Measurements from ENCODE around the gene LRCH1.

Gene LRCH1

DNA sequence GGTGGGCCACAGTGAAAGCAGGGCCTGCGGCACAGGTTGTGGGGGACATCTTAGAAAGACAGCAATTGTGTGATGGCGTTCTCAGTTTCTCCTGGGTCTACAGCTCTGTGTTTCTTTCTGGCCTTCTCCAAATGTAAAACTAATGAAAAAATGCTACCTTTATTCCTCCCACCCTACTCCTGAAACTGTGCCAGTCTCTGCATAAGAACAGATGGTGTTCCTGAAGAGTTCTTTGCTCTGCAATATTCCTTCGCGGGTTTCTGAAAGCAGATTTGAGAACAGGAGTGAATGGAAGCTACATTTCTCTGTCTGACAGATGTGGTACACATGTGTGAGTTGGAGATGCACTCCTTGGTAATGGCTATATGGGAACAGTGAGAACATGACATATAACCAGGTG lies 18.0 kb upstream of the LRCH1 start:
- ChIA-PET CTCF (no interaction called here), POLR2A (no interaction called here)
- Histone ChIP-seq H3K36me3 (ENCODE audit: control insufficient read depth in 4 of 4, insufficient read depth in 4 of 4, low read length in 3 of 4) (no peaks in the 10 kb centered on the region), H3K4me3 (ENCODE audit: control insufficient read depth in 1 of 7, extremely low read depth in 1 of 7, insufficient read depth in 4 of 7, low read depth in 2 of 7, low read length in 6 of 7) (no peak overlapping the region), H3K9me3 (ENCODE audit: control extremely low read depth in 1 of 5, control insufficient read depth in 4 of 5, insufficient read depth in 2 of 5, low read depth in 1 of 5, low read length in 4 of 5) (no peaks in the 10 kb centered on the region), H3K27ac (ENCODE audit: insufficient read depth in 1 of 2, low read depth in 1 of 2, low read length in 2 of 2, poor library complexity in 1 of 2, severe bottlenecking in 2 of 2) (no peak overlapping the region), H3K27me3 (replicated peaks in 2 of 5; ENCODE audit: control insufficient read depth in 4 of 5, insufficient read depth in 5 of 5, low read length in 4 of 5) (no peaks in the 10 kb centered on the region), H3K4me1 (ENCODE audit: control extremely low read depth in 1 of 4, control insufficient read depth in 4 of 4, insufficient read depth in 4 of 4, low read length in 3 of 4) (peaks cover 9 to 14% (median 10%) of the 10 kb centered on the region in 4 experiments)
- WGBS (ENCODE audit: insufficient coverage): 96% methylated on average over 4 of the region's 4 CpGs
- DNase-seq: no peak

DNA sequence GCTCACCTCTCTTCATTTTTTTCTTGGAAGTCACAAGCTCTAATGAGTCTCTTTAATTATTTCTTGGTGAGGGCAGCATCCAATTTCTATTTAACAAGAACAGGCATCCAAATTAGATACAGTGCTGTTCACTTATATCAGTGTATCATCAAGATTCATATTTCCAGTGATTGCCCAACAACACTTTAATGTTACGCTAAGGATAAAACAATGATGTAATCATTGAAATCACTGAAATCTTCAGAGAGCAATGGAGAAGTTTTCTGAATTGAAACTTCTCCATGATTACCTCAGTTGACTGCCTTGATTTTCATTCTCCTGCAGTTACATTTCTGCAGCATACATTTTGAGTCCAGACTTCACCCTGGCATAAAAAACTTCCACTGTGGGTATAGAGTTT lies 17.1 kb upstream of the LRCH1 start:
- 86% methylated on average over 1 of the region's 1 CpG for WGBS (ENCODE audit: insufficient coverage)
- no peak overlapping the region for H3K27ac ChIP-seq (ENCODE audit: insufficient read depth in 1 of 2, low read depth in 1 of 2, low read length in 2 of 2, poor library complexity in 1 of 2, severe bottlenecking in 2 of 2)
- H3K27me3 ChIP-seq (replicated peaks in 2 of 5; ENCODE audit: control insufficient read depth in 4 of 5, insufficient read depth in 5 of 5, low read length in 4 of 5): no peaks in the 10 kb centered on the region
- ChIA-PET POLR2A (no interaction called here), CTCF (interaction anchor here (0.8 to 0.9 kb wide), 2 partner anchors 13 to 42 kb away, joined by 3 read pairs; no protein-coding TSS in a partner anchor)
- no peaks in the 10 kb centered on the region for H3K36me3 ChIP-seq (ENCODE audit: control insufficient read depth in 4 of 4, insufficient read depth in 4 of 4, low read length in 3 of 4)
- no peaks in the 10 kb centered on the region for H3K9me3 ChIP-seq (ENCODE audit: control extremely low read depth in 1 of 5, control insufficient read depth in 4 of 5, insufficient read depth in 2 of 5, low read depth in 1 of 5, low read length in 4 of 5)
- peaks cover 9 to 14% (median 10%) of the 10 kb centered on the region in 4 experiments for H3K4me1 ChIP-seq (ENCODE audit: control extremely low read depth in 1 of 4, control insufficient read depth in 4 of 4, insufficient read depth in 4 of 4, low read length in 3 of 4)
- H3K4me3 ChIP-seq (ENCODE audit: control insufficient read depth in 1 of 7, extremely low read depth in 1 of 7, insufficient read depth in 4 of 7, low read depth in 2 of 7, low read length in 6 of 7): no peak overlapping the region
- DNase-seq: no peak

DNA sequence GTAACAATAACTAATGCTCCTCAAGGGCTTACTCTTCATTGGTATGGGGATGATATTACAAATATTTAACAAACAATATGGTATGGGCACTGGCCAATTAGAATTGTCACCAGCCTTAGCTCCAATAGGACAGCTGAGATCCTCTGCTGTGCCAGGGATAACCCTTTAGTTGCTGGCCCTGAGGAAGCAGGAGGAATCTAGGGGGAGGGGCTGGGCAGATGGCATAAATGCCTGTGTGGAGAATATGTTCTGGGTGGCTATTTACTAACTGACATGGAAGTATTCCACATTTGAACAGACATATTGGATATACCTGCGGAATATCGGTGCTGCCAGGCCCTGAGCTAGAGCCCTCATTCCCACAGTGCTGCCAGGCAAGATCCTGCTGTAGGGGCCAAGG lies 16.6 kb upstream of the LRCH1 start:
- Histone ChIP-seq H3K9me3 (ENCODE audit: control extremely low read depth in 1 of 5, control insufficient read depth in 4 of 5, insufficient read depth in 2 of 5, low read depth in 1 of 5, low read length in 4 of 5) (no peaks in the 10 kb centered on the region), H3K27ac (ENCODE audit: insufficient read depth in 1 of 2, low read depth in 1 of 2, low read length in 2 of 2, poor library complexity in 1 of 2, severe bottlenecking in 2 of 2) (no peak overlapping the region), H3K4me3 (ENCODE audit: control insufficient read depth in 1 of 7, extremely low read depth in 1 of 7, insufficient read depth in 4 of 7, low read depth in 2 of 7, low read length in 6 of 7) (no peak overlapping the region), H3K27me3 (replicated peaks in 2 of 5; ENCODE audit: control insufficient read depth in 4 of 5, insufficient read depth in 5 of 5, low read length in 4 of 5) (no peaks in the 10 kb centered on the region), H3K36me3 (ENCODE audit: control insufficient read depth in 4 of 4, insufficient read depth in 4 of 4, low read length in 3 of 4) (no peaks in the 10 kb centered on the region), H3K4me1 (ENCODE audit: control extremely low read depth in 1 of 4, control insufficient read depth in 4 of 4, insufficient read depth in 4 of 4, low read length in 3 of 4) (peaks cover 6 to 9% (median 8%) of the 10 kb centered on the region in 4 experiments)
- ChIA-PET CTCF (interaction anchor here (0.8 to 0.9 kb wide), 2 partner anchors 13 to 43 kb away, joined by 3 read pairs; no protein-coding TSS in a partner anchor), POLR2A (no interaction called here)
- no peak for DNase-seq
- WGBS (ENCODE audit: insufficient coverage): 100% methylated on average over 2 of the region's 2 CpGs

DNA sequence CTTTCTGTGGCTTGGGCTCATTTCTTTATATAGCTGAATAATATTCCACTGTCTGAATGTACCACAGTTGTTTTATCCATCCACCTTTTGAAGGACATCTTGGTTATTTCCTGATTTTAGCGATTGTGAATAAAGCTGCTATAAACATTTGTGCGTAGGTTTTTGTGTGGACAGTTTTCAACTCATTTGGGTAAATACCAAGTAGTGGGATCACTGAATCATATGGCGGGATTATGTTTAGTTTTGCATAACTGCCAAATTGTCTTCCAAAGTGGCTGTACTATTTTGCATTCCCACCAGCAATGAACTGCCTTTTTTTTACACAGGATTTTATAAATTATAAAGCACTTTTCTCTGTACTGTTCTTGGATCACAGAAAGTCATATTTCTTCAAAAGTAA lies 13.7 kb upstream of the LRCH1 start:
- Histone ChIP-seq H3K4me1 (ENCODE audit: control extremely low read depth in 1 of 4, control insufficient read depth in 4 of 4, insufficient read depth in 4 of 4, low read length in 3 of 4) (no peaks in the 10 kb centered on the region), H3K9me3 (ENCODE audit: control extremely low read depth in 1 of 5, control insufficient read depth in 4 of 5, insufficient read depth in 2 of 5, low read depth in 1 of 5, low read length in 4 of 5) (no peaks in the 10 kb centered on the region), H3K36me3 (ENCODE audit: control insufficient read depth in 4 of 4, insufficient read depth in 4 of 4, low read length in 3 of 4) (no peaks in the 10 kb centered on the region), H3K27me3 (replicated peaks in 2 of 5; ENCODE audit: control insufficient read depth in 4 of 5, insufficient read depth in 5 of 5, low read length in 4 of 5) (no peaks in the 10 kb centered on the region), H3K27ac (ENCODE audit: insufficient read depth in 1 of 2, low read depth in 1 of 2, low read length in 2 of 2, poor library complexity in 1 of 2, severe bottlenecking in 2 of 2) (no peak overlapping the region), H3K4me3 (ENCODE audit: control insufficient read depth in 1 of 7, extremely low read depth in 1 of 7, insufficient read depth in 4 of 7, low read depth in 2 of 7, low read length in 6 of 7) (no peak overlapping the region)
- POLR2A ChIA-PET: no interaction called here
- CTCF ChIA-PET: no interaction called here
- 100% methylated on average over 2 of the region's 3 CpGs for WGBS (ENCODE audit: insufficient coverage)
- no peak for DNase-seq

DNA sequence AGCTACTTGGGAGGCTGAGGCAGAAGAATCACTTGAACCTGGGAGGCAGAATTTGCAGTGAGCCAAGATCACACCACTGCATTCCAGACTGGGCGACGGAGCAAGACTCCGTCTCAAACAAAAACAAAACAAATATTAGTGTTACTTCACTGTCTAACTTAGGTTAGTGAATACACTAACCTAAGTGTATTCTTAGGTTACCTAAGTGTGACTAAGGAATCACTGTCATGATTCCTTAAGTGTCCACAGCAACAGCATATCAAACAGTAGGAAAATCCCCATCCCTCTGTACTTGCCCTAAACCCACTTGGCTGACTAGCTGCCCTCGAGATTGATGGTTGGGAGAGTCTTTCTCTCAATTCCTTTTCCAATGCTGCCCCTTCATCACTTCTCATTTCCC lies 11.8 kb upstream of the LRCH1 start:
- Histone ChIP-seq H3K27me3 (replicated peaks in 2 of 5; ENCODE audit: control insufficient read depth in 4 of 5, insufficient read depth in 5 of 5, low read length in 4 of 5) (no peaks in the 10 kb centered on the region), H3K36me3 (ENCODE audit: control insufficient read depth in 4 of 4, insufficient read depth in 4 of 4, low read length in 3 of 4) (no peaks in the 10 kb centered on the region), H3K4me3 (ENCODE audit: control insufficient read depth in 1 of 7, extremely low read depth in 1 of 7, insufficient read depth in 4 of 7, low read depth in 2 of 7, low read length in 6 of 7) (no peak overlapping the region), H3K9me3 (ENCODE audit: control extremely low read depth in 1 of 5, control insufficient read depth in 4 of 5, insufficient read depth in 2 of 5, low read depth in 1 of 5, low read length in 4 of 5) (no peaks in the 10 kb centered on the region), H3K27ac (ENCODE audit: insufficient read depth in 1 of 2, low read depth in 1 of 2, low read length in 2 of 2, poor library complexity in 1 of 2, severe bottlenecking in 2 of 2) (no peak overlapping the region), H3K4me1 (ENCODE audit: control extremely low read depth in 1 of 4, control insufficient read depth in 4 of 4, insufficient read depth in 4 of 4, low read length in 3 of 4) (no peaks in the 10 kb centered on the region)
- POLR2A ChIA-PET: no interaction called here
- no peak for DNase-seq
- CTCF ChIA-PET: interaction anchor here (1.0 to 2.0 kb wide), 5 partner anchors 10 to 183 kb away, joined by 3 to 12 read pairs (median 4); no protein-coding TSS in a partner anchor
- WGBS (ENCODE audit: insufficient coverage): 100% methylated on average over 1 of the region's 4 CpGs

DNA sequence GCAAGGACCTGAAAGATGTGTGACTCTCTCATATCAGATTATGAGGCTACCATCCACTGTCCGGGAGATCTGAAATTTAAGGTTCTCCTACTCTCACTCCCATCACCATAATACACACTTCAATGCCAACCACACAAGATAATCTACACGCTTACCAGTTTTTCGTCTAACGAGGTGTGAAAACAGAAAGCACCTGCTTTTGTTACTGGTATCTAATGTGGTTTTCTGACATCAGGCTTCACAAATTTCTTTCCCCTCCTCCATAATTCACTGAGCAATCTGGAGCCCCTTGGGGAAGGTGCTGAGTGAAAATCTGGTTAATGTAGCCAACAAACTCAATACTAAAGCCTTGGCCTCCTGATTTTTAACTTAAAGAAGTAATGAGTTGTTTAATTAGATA lies 10.1 kb upstream of the LRCH1 start:
- Histone ChIP-seq H3K36me3 (ENCODE audit: control insufficient read depth in 4 of 4, insufficient read depth in 4 of 4, low read length in 3 of 4) (no peaks in the 10 kb centered on the region), H3K27me3 (replicated peaks in 2 of 5; ENCODE audit: control insufficient read depth in 4 of 5, insufficient read depth in 5 of 5, low read length in 4 of 5) (no peaks in the 10 kb centered on the region), H3K4me3 (ENCODE audit: control insufficient read depth in 1 of 7, extremely low read depth in 1 of 7, insufficient read depth in 4 of 7, low read depth in 2 of 7, low read length in 6 of 7) (no peak overlapping the region), H3K4me1 (ENCODE audit: control extremely low read depth in 1 of 4, control insufficient read depth in 4 of 4, insufficient read depth in 4 of 4, low read length in 3 of 4) (no peaks in the 10 kb centered on the region), H3K27ac (ENCODE audit: insufficient read depth in 1 of 2, low read depth in 1 of 2, low read length in 2 of 2, poor library complexity in 1 of 2, severe bottlenecking in 2 of 2) (no peak overlapping the region), H3K9me3 (ENCODE audit: control extremely low read depth in 1 of 5, control insufficient read depth in 4 of 5, insufficient read depth in 2 of 5, low read depth in 1 of 5, low read length in 4 of 5) (no peaks in the 10 kb centered on the region)
- WGBS (ENCODE audit: insufficient coverage): 100% methylated on average over 3 of the region's 4 CpGs
- ChIA-PET POLR2A (no interaction called here), CTCF (interaction anchor here (1.3 to 1.4 kb wide), 2 partner anchors 80 to 179 kb away, joined by 3 to 5 read pairs; no protein-coding TSS in a partner anchor)
- DNase-seq: no peak

DNA sequence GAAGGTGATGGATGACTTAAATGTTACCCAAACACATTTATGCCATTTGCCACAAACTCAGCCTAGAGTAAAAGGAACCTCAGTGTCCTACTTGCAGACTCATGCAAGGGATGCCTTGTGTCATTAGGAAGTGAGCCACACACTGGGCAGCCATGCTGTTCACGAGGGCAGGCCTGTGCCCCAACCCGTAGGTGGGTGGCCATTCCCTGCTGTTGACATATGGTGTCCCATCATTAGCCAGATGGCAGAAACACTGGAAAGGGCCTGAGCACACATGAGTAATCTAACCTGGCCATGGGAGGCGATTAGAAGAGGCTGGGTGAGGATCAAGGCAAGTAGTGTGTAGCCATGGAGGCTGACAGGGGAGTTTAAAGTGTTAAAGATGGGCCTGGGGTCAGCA lies 9.7 kb upstream of the LRCH1 start:
- no peaks in the 10 kb centered on the region for H3K27me3 ChIP-seq (replicated peaks in 2 of 5; ENCODE audit: control insufficient read depth in 4 of 5, insufficient read depth in 5 of 5, low read length in 4 of 5)
- H3K27ac ChIP-seq (ENCODE audit: insufficient read depth in 1 of 2, low read depth in 1 of 2, low read length in 2 of 2, poor library complexity in 1 of 2, severe bottlenecking in 2 of 2): no peak overlapping the region
- WGBS (ENCODE audit: insufficient coverage): 94% methylated on average over 3 of the region's 3 CpGs
- no peak overlapping the region for H3K4me3 ChIP-seq (ENCODE audit: control insufficient read depth in 1 of 7, extremely low read depth in 1 of 7, insufficient read depth in 4 of 7, low read depth in 2 of 7, low read length in 6 of 7)
- no peaks in the 10 kb centered on the region for H3K9me3 ChIP-seq (ENCODE audit: control extremely low read depth in 1 of 5, control insufficient read depth in 4 of 5, insufficient read depth in 2 of 5, low read depth in 1 of 5, low read length in 4 of 5)
- H3K4me1 ChIP-seq (ENCODE audit: control extremely low read depth in 1 of 4, control insufficient read depth in 4 of 4, insufficient read depth in 4 of 4, low read length in 3 of 4): no peaks in the 10 kb centered on the region
- CTCF ChIA-PET: no interaction called here
- POLR2A ChIA-PET: no interaction called here
- no peak for DNase-seq
- no peaks in the 10 kb centered on the region for H3K36me3 ChIP-seq (ENCODE audit: control insufficient read depth in 4 of 4, insufficient read depth in 4 of 4, low read length in 3 of 4)

Data from common myeloid progenitor, CD34-positive (primary cell).